Stimulated activated CD4-positive, alpha-beta T cell treated with anti-CD3 and anti-CD28 coated beads, Interleukin-4, amount 100 ng/mL, for 1 hour (primary cell): Measurements from ENCODE around the gene HID1.

Experiments used
- DNase-seq: peaks from one replicate; pipeline ENCODE4 v3.0.0-alpha.2; 2020

The HID1 gene

GRCh38 chr17:74946641-74947040 lies 25.9 kb downstream of the HID1 start:
- no peak for DNase-seq

GRCh38 chr17:74945543-74945942 lies 27.0 kb downstream of the HID1 start:
- no peak for DNase-seq

- DNase-seq: no peak
Measured at GRCh38 chr17:74943808-74944522, 28.6 kb downstream of the HID1 start.

GRCh38 chr17:74941128-74941725 lies 31.3 kb downstream of the HID1 start:
- DNase-seq: no peak

- no peak for DNase-seq
Measured at GRCh38 chr17:74939534-74939933, 33.0 kb downstream of the HID1 start.

- DNase-seq: no peak
Measured at GRCh38 chr17:74938194-74938950, 34.2 kb downstream of the HID1 start.

- DNase-seq: no peak
Measured at GRCh38 chr17:74937064-74938051, 35.2 kb downstream of the HID1 start.

GRCh38 chr17:74936470-74936799 lies 36.1 kb downstream of the HID1 start:
- no peak for DNase-seq

GRCh38 chr17:74935585-74936469 lies 36.7 kb downstream of the HID1 start, which contains the start of gene OTOP3:
Gene OTOP3 (plus strand): TSS chr17:74935898. CDS start chr17:74935922, 24 bp downstream.
- no peak for DNase-seq

GRCh38 chr17:74935048-74935447 lies 37.5 kb downstream of the HID1 start:
- DNase-seq: no peak

- no peak for DNase-seq
Measured at GRCh38 chr17:74930535-74931036, 42.0 kb downstream of the HID1 start.

- DNase-seq: no peak
Measured at GRCh38 chr17:74928786-74929185, 43.8 kb downstream of the HID1 start.

- DNase-seq: no peak
Measured at GRCh38 chr17:74925242-74925641, 47.3 kb downstream of the HID1 start.

- DNase-seq: peak; percentile 21
Measured at GRCh38 chr17:74924250-74924948, 48.2 kb downstream of the HID1 start, which contains the start of gene OTOP2. Gene OTOP2 (plus strand): TSS chr17:74924273. CDS start chr17:74924633, 360 bp downstream.

- DNase-seq: peak; percentile 78
Measured at GRCh38 chr17:74923538-74924249, 48.9 kb downstream of the HID1 start.

- no peak for DNase-seq
Measured at GRCh38 chr17:74922694-74923537, 49.6 kb downstream of the HID1 start, which contains the start of gene USH1G. Gene USH1G (minus strand): TSS chr17:74923255. CDS start chr17:74923073, 182 bp downstream.

- DNase-seq: no peak
Measured at GRCh38 chr17:74922172-74922571, 50.4 kb downstream of the HID1 start.

- no peak for DNase-seq
Measured at GRCh38 chr17:74921769-74922168, 50.8 kb downstream of the HID1 start.
